H9 (cell line): ENCODE results near the gene ZNF587B. TPM values are rescaled to one million over a fixed set of nuclear protein-coding genes. Genes with fewer than 3 reads are reported as not detected.
A peak's percentile ranks its signal among the peaks of the same experiment; 100 is the strongest.

Source experiments
- DNase-seq: peaks from one replicate; pipeline ENCODE4 v3.0.0-alpha.2; 2017
- H2AFZ ChIP-seq: one replicate; pipeline ENCODE4 v1.6.1; 2013; ENCODE audit warnings: mild to moderate bottlenecking, low read length, control low read depth, moderate library complexity
- H2AK5ac ChIP-seq: 2 replicates; pipeline ENCODE4 v1.6.1; 2013; ENCODE audit warnings: low read length, control low read depth, mixed read lengths; ENCODE audit not compliant: insufficient read length
- H2BK120ac ChIP-seq: one replicate; pipeline ENCODE4 v1.6.1; 2013; ENCODE audit warnings: low read depth, mild to moderate bottlenecking, low read length, control low read depth, inconsistent platforms; ENCODE audit not compliant: poor library complexity, severe bottlenecking
- H2BK12ac ChIP-seq: 2 replicates; pipeline ENCODE4 v1.6.1; 2013; ENCODE audit warnings: low read length, control low read depth, mixed read lengths, low read depth; ENCODE audit not compliant: insufficient read length
- H2BK15ac ChIP-seq: 2 replicates; pipeline ENCODE4 v1.6.1; 2013; ENCODE audit warnings: low read depth, low read length, control low read depth
- H2BK20ac ChIP-seq: one replicate; pipeline ENCODE4 v1.6.1; 2013; ENCODE audit warnings: low read depth, mild to moderate bottlenecking, low read length, control low read depth, inconsistent platforms; ENCODE audit not compliant: poor library complexity, severe bottlenecking
- H2BK5ac ChIP-seq: 2 replicates; pipeline ENCODE4 v1.6.1; 2013; ENCODE audit warnings: low read length, control low read depth, mixed read lengths; ENCODE audit not compliant: insufficient read length
- H3K14ac ChIP-seq: 2 replicates; pipeline ENCODE4 v1.6.1; 2013; ENCODE audit warnings: low read length, control low read depth; ENCODE audit not compliant: insufficient read depth
- H3K18ac ChIP-seq: 2 replicates; pipeline ENCODE4 v1.6.1; 2013; ENCODE audit warnings: low read depth, mild to moderate bottlenecking, mixed read lengths, low read length, control low read depth; ENCODE audit not compliant: insufficient read length
- H3K23ac ChIP-seq: 2 replicates; pipeline ENCODE4 v1.6.1; 2013; ENCODE audit warnings: low read length, control low read depth, mixed read lengths, low read depth; ENCODE audit not compliant: insufficient read length
- H3K23me2 ChIP-seq: 2 replicates; pipeline ENCODE4 v1.6.1; 2013; ENCODE audit warnings: low read depth, mild to moderate bottlenecking, mixed read lengths, low read length, control low read depth; ENCODE audit not compliant: insufficient read length, poor library complexity, severe bottlenecking
- H3K27ac ChIP-seq: 2 replicates; pipeline ENCODE4 v1.5.1; 2013; ENCODE audit warnings: low read length, control low read depth, mixed read lengths, low read depth; ENCODE audit not compliant: insufficient read length
- H3K27me3 ChIP-seq: 2 replicates; pipeline ENCODE4 v1.6.1; 2013; ENCODE audit warnings: low read length, control low read depth, inconsistent platforms; ENCODE audit not compliant: insufficient read depth
- H3K4ac ChIP-seq: 2 replicates; pipeline ENCODE4 v1.6.1; 2013; ENCODE audit warnings: low read depth, mild to moderate bottlenecking, control low read depth, inconsistent platforms, low read length, moderate library complexity
- H3K4me1 ChIP-seq: 2 replicates; pipeline ENCODE4 v1.6.1; 2013; ENCODE audit warnings: low read length, control low read depth, inconsistent platforms; ENCODE audit not compliant: insufficient read depth
- H3K4me2 ChIP-seq: 2 replicates; pipeline ENCODE4 v1.6.1; 2013; ENCODE audit warnings: low read length, control low read depth, mixed read lengths; ENCODE audit not compliant: insufficient read length, insufficient read depth
- H3K56ac ChIP-seq: 2 replicates; pipeline ENCODE4 v1.6.1; 2013; ENCODE audit warnings: low read depth, mild to moderate bottlenecking, mixed read lengths, low read length, control low read depth; ENCODE audit not compliant: insufficient read length
- H3K79me1 ChIP-seq: 2 replicates; pipeline ENCODE4 v1.6.1; 2013; ENCODE audit warnings: low read depth, mild to moderate bottlenecking, moderate library complexity, low read length, control low read depth, inconsistent platforms; ENCODE audit not compliant: insufficient read depth, poor library complexity, severe bottlenecking
- H3K79me2 ChIP-seq: 2 replicates; pipeline ENCODE4 v1.6.1; 2013; ENCODE audit warnings: low read length, control low read depth, inconsistent platforms; ENCODE audit not compliant: insufficient read depth
- H3K9ac ChIP-seq: 2 replicates; pipeline ENCODE4 v1.6.1; 2013; ENCODE audit warnings: low read length, control low read depth, mixed read lengths; ENCODE audit not compliant: insufficient read length; ENCODE audit errors: extremely low read depth
- H3K9me3 ChIP-seq: one replicate; pipeline ENCODE4 v1.6.1; 2013; ENCODE audit warnings: low read depth, low read length, inconsistent platforms; ENCODE audit not compliant: control insufficient read depth
- H3T11ph ChIP-seq: one replicate; pipeline ENCODE4 v1.6.1; 2013; ENCODE audit warnings: mild to moderate bottlenecking, low read length, control low read depth, inconsistent platforms
- H4K20me1 ChIP-seq: one replicate; pipeline ENCODE4 v1.6.1; 2013; ENCODE audit not compliant: control insufficient read depth, insufficient read length, insufficient read depth
- H4K5ac ChIP-seq: 2 replicates; pipeline ENCODE4 v1.6.1; 2013; ENCODE audit warnings: low read depth, mild to moderate bottlenecking, mixed read lengths, low read length, control low read depth; ENCODE audit not compliant: insufficient read length
- H4K8ac ChIP-seq: replicated peaks from 2 replicates; pipeline ENCODE4 v1.6.1; 2013; ENCODE audit warnings: low read length, control low read depth, mixed read lengths, low read depth; ENCODE audit not compliant: insufficient read length
- H4K91ac ChIP-seq: 2 replicates; pipeline ENCODE4 v1.6.1; 2013; ENCODE audit warnings: low read depth, mild to moderate bottlenecking, moderate library complexity, mixed read lengths, low read length, control low read depth; ENCODE audit not compliant: insufficient read length
- H3K27ac Mint-ChIP-seq, 3 experiments: 2 replicates in 2 of 3; 3 replicates in 1 of 3; pipeline ENCODE4 v1.8.0; 2020 to 2021; ENCODE audit warnings: mixed read lengths in 3 of 3, mild to moderate bottlenecking in 1 of 3, moderate library complexity in 1 of 3
- H3K27me3 Mint-ChIP-seq: 2 replicates; pipeline ENCODE4 v1.8.0; 2021; ENCODE audit warnings: low read depth, mild to moderate bottlenecking, moderate library complexity, mixed read lengths
- H3K36me3 Mint-ChIP-seq, 3 experiments: 2 replicates in 2 of 3; 3 replicates in 1 of 3; pipeline ENCODE4 v1.8.0; 2020 to 2021; ENCODE audit warnings: low read depth in 3 of 3, mixed read lengths in 3 of 3; ENCODE audit not compliant: insufficient read depth in 1 of 3
- H3K4me1 Mint-ChIP-seq, 2 experiments: 2 replicates each; pipeline ENCODE4 v1.8.0; 2020; ENCODE audit warnings: mixed read lengths in 2 of 2
- H3K4me3 Mint-ChIP-seq, 2 experiments: 2 replicates in 1 of 2; 3 replicates in 1 of 2; pipeline ENCODE4 v1.8.0; 2020 to 2021; ENCODE audit warnings: mild to moderate bottlenecking in 2 of 2, mixed read lengths in 2 of 2, moderate library complexity in 1 of 2
- H3K9me3 Mint-ChIP-seq, 2 experiments: 2 replicates in 1 of 2; 3 replicates in 1 of 2; pipeline ENCODE4 v1.8.0; 2020; ENCODE audit warnings: mild to moderate bottlenecking in 2 of 2, mixed read lengths in 2 of 2, moderate library complexity in 1 of 2
- CTCF ChIP-seq: fragments of 200-600 bp; sonication (generic); conservative IDR thresholded peaks from 3 replicates; pipeline ENCODE4 v1.8.0; 2021; ENCODE audit warnings: antibody characterized with exemption, mild to moderate bottlenecking
- WGBS: extraction: QIAGEN DNeasy Blood & Tissue Kit; methylation state at CpG from one replicate; pipeline ENCODE4 v1.1.7; 2013; ENCODE audit warnings: missing lambda C conversion rate, low lambda C conversion rate, mixed read lengths; ENCODE audit not compliant: insufficient read length; ENCODE audit errors: extremely low coverage; 5-methylcytosine and 5-hydroxymethylcytosine counted together
- total RNA-seq: library from RNA; stranded (reverse); gene quantifications from 2 replicates; pipeline ENCODE4 v1.2.1, GENCODE V29; 2021

Gene ZNF587B
- total RNA-seq, 1 experiment from 2014 or later, result 45.2 TPM

GRCh38 chr19:57818378-57818777 lies 11.7 kb upstream of the ZNF587B start:
- DNase-seq, result no peak
- H3K56ac ChIP-seq, result no peak overlapping the region
- H2BK20ac ChIP-seq, result no peak overlapping the region
- H4K91ac ChIP-seq, result no peak overlapping the region
- H3K14ac ChIP-seq, result no peak overlapping the region
- peaks cover 28% of the 10 kb centered on the region; the same call in 1 of the 2 replicates for H3K79me2 ChIP-seq
- no peak overlapping the region for H2AK5ac ChIP-seq
- no peak overlapping the region for H3K27ac ChIP-seq
- no peaks in the 10 kb centered on the region for H4K20me1 ChIP-seq
- peaks cover 6 to 34% (median 26%) of the 10 kb centered on the region in 3 experiments for H3K36me3 Mint-ChIP-seq
- H4K8ac ChIP-seq, result no peak overlapping the region
- no peaks in the 10 kb centered on the region for H3K9me3 ChIP-seq
- no peak overlapping the region for H2BK12ac ChIP-seq
- H3K27me3 Mint-ChIP-seq, result no peaks in the 10 kb centered on the region
- peaks cover 45 to 47% of the 10 kb centered on the region in 2 experiments for H3K4me1 Mint-ChIP-seq
- no peak overlapping the region for H3K4ac ChIP-seq
- no peak overlapping the region for H2AFZ ChIP-seq
- H3K23me2 ChIP-seq, result peaks cover 14% of the 10 kb centered on the region
- no peak overlapping the region for H4K5ac ChIP-seq
- no peak overlapping the region for H2BK5ac ChIP-seq
- no peak overlapping the region for H3T11ph ChIP-seq
- H3K9me3 Mint-ChIP-seq, result peaks cover 0 to 2% of the 10 kb centered on the region in 2 experiments; a peak in 1 of 5 replicates
- H3K18ac ChIP-seq, result no peak overlapping the region
- no peak overlapping the region for H3K4me2 ChIP-seq
- no peaks in the 10 kb centered on the region; the same call in 1 of the 2 replicates for H3K4me1 ChIP-seq
- no peaks in the 10 kb centered on the region for H3K79me1 ChIP-seq
- peak overlapping the region; percentile 96 to 98 for H3K4me3 Mint-ChIP-seq
- peak overlapping the region; percentile 59 to 81 (median 66); a peak in 5 of 7 replicates for H3K27ac Mint-ChIP-seq
- no peak overlapping the region for H2BK15ac ChIP-seq
- no peaks in the 10 kb centered on the region for H3K27me3 ChIP-seq
- H3K23ac ChIP-seq, result no peak overlapping the region
- WGBS, result no CpG with 5 or more reads among the region's 7 CpGs
- H2BK120ac ChIP-seq, result no peak overlapping the region
- H3K9ac ChIP-seq, result no peak overlapping the region
- no peak for TF ChIP-seq CTCF
